Sigmoid colon (tissue), 4 donors: ENCODE data around the gene TMEM106B.

Experiments
- POLR2A ChIP-seq, 2 donors: fragments of 450-650 bp; IDR thresholded peaks; one replicate each; pipeline ENCODE4 v1.6.1; 2016; ENCODE audit warnings: antibody characterized with exemption in 2 of 2, mild to moderate bottlenecking in 2 of 2, moderate library complexity in 2 of 2
- POLR2AphosphoS5 ChIP-seq, 4 donors: sonication (generic); formaldehyde crosslinking; IDR thresholded peaks; one replicate each; pipeline ENCODE4 v1.6.1; 2017; ENCODE audit warnings: antibody characterized with exemption in 4 of 4
- TF ChIP-seq, protein P1 (sequence below), 4 experiments: fragments of 450-650 bp in 3 of 4; fragments of 200-600 bp in 1 of 4; IDR thresholded peaks; one replicate each; pipeline ENCODE4 v1.5.1; 2016 to 2019; ENCODE audit warnings: antibody characterized with exemption in 4 of 4, mild to moderate bottlenecking in 3 of 4, moderate library complexity in 2 of 4

DNA sequence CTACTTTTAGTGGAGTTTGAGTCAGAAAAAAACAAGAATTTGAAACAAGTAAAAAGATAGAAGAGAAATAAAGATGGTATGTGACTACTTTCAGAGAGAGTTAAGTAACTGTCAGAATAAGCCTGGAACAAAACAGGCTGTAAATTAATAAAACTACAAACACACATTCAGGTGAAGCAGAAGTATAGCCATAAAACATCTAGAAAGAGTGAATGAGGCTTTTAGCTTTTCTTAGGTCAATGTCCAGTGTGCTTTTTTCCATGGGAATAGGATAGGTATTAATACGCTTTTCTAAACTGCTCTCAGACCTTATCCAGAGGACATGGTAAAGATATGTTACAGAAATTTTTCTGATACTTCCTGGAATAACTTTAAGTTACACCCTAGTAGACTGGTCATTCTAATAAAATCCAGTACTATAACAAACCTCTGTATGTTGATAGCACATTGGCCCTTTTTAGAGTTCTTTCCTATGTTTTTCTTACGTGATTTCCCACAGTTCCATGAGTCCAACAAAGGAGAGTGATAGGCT, 23.3 kb downstream of the TMEM106B start:
- TF ChIP-seq, protein P1, sequence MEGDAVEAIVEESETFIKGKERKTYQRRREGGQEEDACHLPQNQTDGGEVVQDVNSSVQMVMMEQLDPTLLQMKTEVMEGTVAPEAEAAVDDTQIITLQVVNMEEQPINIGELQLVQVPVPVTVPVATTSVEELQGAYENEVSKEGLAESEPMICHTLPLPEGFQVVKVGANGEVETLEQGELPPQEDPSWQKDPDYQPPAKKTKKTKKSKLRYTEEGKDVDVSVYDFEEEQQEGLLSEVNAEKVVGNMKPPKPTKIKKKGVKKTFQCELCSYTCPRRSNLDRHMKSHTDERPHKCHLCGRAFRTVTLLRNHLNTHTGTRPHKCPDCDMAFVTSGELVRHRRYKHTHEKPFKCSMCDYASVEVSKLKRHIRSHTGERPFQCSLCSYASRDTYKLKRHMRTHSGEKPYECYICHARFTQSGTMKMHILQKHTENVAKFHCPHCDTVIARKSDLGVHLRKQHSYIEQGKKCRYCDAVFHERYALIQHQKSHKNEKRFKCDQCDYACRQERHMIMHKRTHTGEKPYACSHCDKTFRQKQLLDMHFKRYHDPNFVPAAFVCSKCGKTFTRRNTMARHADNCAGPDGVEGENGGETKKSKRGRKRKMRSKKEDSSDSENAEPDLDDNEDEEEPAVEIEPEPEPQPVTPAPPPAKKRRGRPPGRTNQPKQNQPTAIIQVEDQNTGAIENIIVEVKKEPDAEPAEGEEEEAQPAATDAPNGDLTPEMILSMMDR (IDR thresholded peaks at IDR 0.05) = no peak
- TF ChIP-seq POLR2AphosphoS5 (IDR thresholded peaks at IDR 0.05) = no peak
- TF ChIP-seq POLR2A (IDR thresholded peaks at IDR 0.05) = no peak
